Karpas-422 (cell line): ENCODE measurements around the gene PGS1. TPM values are rescaled to one million over a fixed set of nuclear protein-coding genes. Genes with fewer than 3 reads are reported as not detected.
A peak's percentile ranks its signal among the peaks of the same experiment; 100 is the strongest.

Experiments used
- DNase-seq: peaks from one replicate; pipeline ENCODE4 v3.0.0-alpha.2; 2015
- H2AFZ ChIP-seq: fragments of 200-600 bp; sonication (generic); 2 replicates; pipeline ENCODE4 v1.6.1; 2014; ENCODE audit warnings: antibody characterized with exemption, low read length, mixed read lengths
- H3K27ac ChIP-seq: fragments of 200-600 bp; sonication (generic); 2 replicates; pipeline ENCODE4 v1.5.1; 2014; ENCODE audit warnings: mild to moderate bottlenecking, low read length, moderate library complexity
- H3K27me3 ChIP-seq: fragments of 200-600 bp; sonication (generic); 2 replicates; pipeline ENCODE4 v1.6.1; 2014; ENCODE audit warnings: low read length, mixed read lengths
- H3K36me3 ChIP-seq: fragments of 200-600 bp; sonication (generic); 2 replicates; pipeline ENCODE4 v1.6.1; 2014; ENCODE audit warnings: low read length, mixed read lengths; ENCODE audit not compliant: insufficient read depth
- H3K4me1 ChIP-seq: fragments of 200-600 bp; sonication (generic); 2 replicates; pipeline ENCODE4 v1.6.1; 2014; ENCODE audit warnings: mild to moderate bottlenecking, low read length, mixed read lengths
- H3K4me2 ChIP-seq: fragments of 200-600 bp; sonication (generic); 2 replicates; pipeline ENCODE4 v1.6.1; 2014; ENCODE audit warnings: low read length, low read depth, mild to moderate bottlenecking; ENCODE audit not compliant: poor library complexity, severe bottlenecking
- H3K4me3 ChIP-seq: fragments of 200-600 bp; sonication (generic); 2 replicates; pipeline ENCODE4 v1.5.1; 2014; ENCODE audit warnings: mild to moderate bottlenecking, antibody characterized with exemption, low read length, mixed read lengths
- H3K79me2 ChIP-seq: fragments of 200-600 bp; sonication (generic); 2 replicates; pipeline ENCODE4 v1.6.1; 2014; ENCODE audit warnings: mild to moderate bottlenecking, low read length, mixed read lengths
- H3K9ac ChIP-seq: fragments of 200-600 bp; sonication (generic); 2 replicates; pipeline ENCODE4 v1.6.0; 2014; ENCODE audit warnings: low read length
- H3K9me2 ChIP-seq: fragments of 200-600 bp; sonication (generic), shearing (Covaris generic); replicated peaks from 2 replicates; pipeline ENCODE4 v1.6.0; 2014; ENCODE audit warnings: mild to moderate bottlenecking, low read length, moderate library complexity; ENCODE audit not compliant: insufficient read depth
- H3K9me3 ChIP-seq: fragments of 300-700, 200-600 bp; sonication (generic); 2 replicates; pipeline ENCODE4 v1.6.1; 2014; ENCODE audit warnings: low read length, mixed read lengths
- H4K20me1 ChIP-seq: fragments of 200-600 bp; sonication (generic); 2 replicates; pipeline ENCODE4 v1.6.1; 2014; ENCODE audit warnings: mild to moderate bottlenecking, antibody characterized with exemption, low read length, low read depth; ENCODE audit not compliant: insufficient read depth
- total RNA-seq: library from RNA; depleted of rRNA; stranded (reverse); fragments of >200 nt; shearing (Covaris generic); gene quantifications from 2 replicates; pipeline ENCODE4 v1.2.3, GENCODE V29; 2014; ENCODE audit warnings: low replicate concordance

Gene PGS1
- total RNA-seq, 1 experiment from 2014 or later = 15.9 TPM

- H3K9me3 ChIP-seq = no peaks in the 10 kb centered on the region
- H3K27ac ChIP-seq = no peak overlapping the region
- H3K4me2 ChIP-seq = peak overlapping the region; percentile 38
- peaks cover 38% of the 10 kb centered on the region for H3K4me1 ChIP-seq
- H3K36me3 ChIP-seq = no peaks in the 10 kb centered on the region
- no peaks in the 10 kb centered on the region for H3K9me2 ChIP-seq
- H2AFZ ChIP-seq = no peak overlapping the region
- H3K9ac ChIP-seq = no peak overlapping the region
- no peak overlapping the region for H3K4me3 ChIP-seq
- peaks cover 3% of the 10 kb centered on the region; the same call in 1 of the 2 replicates for H3K27me3 ChIP-seq
- DNase-seq = no peak
- no peaks in the 10 kb centered on the region for H3K79me2 ChIP-seq
- no peaks in the 10 kb centered on the region for H4K20me1 ChIP-seq
Measured at GRCh38 chr17:78338486-78339259, 39.8 kb upstream of the PGS1 start.

GRCh38 chr17:78340183-78340955, 38.1 kb upstream of the PGS1 start:
- Histone ChIP-seq H3K4me3 (no peak overlapping the region), H3K9ac (no peak overlapping the region), H2AFZ (no peak overlapping the region), H3K27me3 (peaks cover 3% of the 10 kb centered on the region; the same call in 1 of the 2 replicates), H3K9me3 (no peaks in the 10 kb centered on the region), H4K20me1 (no peaks in the 10 kb centered on the region), H3K36me3 (no peaks in the 10 kb centered on the region), H3K4me1 (peaks cover 39% of the 10 kb centered on the region), H3K4me2 (no peak overlapping the region), H3K79me2 (no peaks in the 10 kb centered on the region), H3K9me2 (no peaks in the 10 kb centered on the region), H3K27ac (no peak overlapping the region)
- DNase-seq = no peak

GRCh38 chr17:78341559-78342448, 36.6 kb upstream of the PGS1 start:
- DNase-seq = no peak
- H2AFZ ChIP-seq = no peak overlapping the region

GRCh38 chr17:78342449-78343186, 35.8 kb upstream of the PGS1 start:
- no peak for DNase-seq
- Histone ChIP-seq H3K4me1 (peaks cover 31% of the 10 kb centered on the region), H3K79me2 (no peaks in the 10 kb centered on the region), H4K20me1 (no peaks in the 10 kb centered on the region), H2AFZ (no peak overlapping the region), H3K27me3 (peaks cover 3% of the 10 kb centered on the region; the same call in 1 of the 2 replicates), H3K36me3 (no peaks in the 10 kb centered on the region), H3K27ac (no peak overlapping the region), H3K4me3 (no peak overlapping the region), H3K9me3 (no peaks in the 10 kb centered on the region), H3K4me2 (no peak overlapping the region), H3K9ac (no peak overlapping the region), H3K9me2 (no peaks in the 10 kb centered on the region)

More at GRCh38 chr17:78341559-78342448, 36.6 kb upstream of the PGS1 start:
- Histone ChIP-seq H3K27ac (no peak overlapping the region), H3K4me3 (no peak overlapping the region), H3K9ac (no peak overlapping the region), H4K20me1 (no peaks in the 10 kb centered on the region), H3K9me3 (no peaks in the 10 kb centered on the region), H3K4me2 (peak overlapping the region; percentile 19), H3K79me2 (no peaks in the 10 kb centered on the region), H3K9me2 (no peaks in the 10 kb centered on the region), H3K4me1 (peaks cover 39% of the 10 kb centered on the region), H3K27me3 (peaks cover 3% of the 10 kb centered on the region; the same call in 1 of the 2 replicates), H3K36me3 (no peaks in the 10 kb centered on the region)

- Histone ChIP-seq H4K20me1 (no peaks in the 10 kb centered on the region; the same call in 1 of the 2 replicates), H3K9me2 (no peaks in the 10 kb centered on the region), H3K79me2 (no peaks in the 10 kb centered on the region), H3K36me3 (no peaks in the 10 kb centered on the region), H3K27ac (no peak overlapping the region), H3K9me3 (no peaks in the 10 kb centered on the region), H3K4me3 (no peak overlapping the region), H3K4me1 (peaks cover 25% of the 10 kb centered on the region), H3K4me2 (peak overlapping the region; percentile 1), H3K9ac (no peak overlapping the region), H2AFZ (no peak overlapping the region), H3K27me3 (peaks cover 3% of the 10 kb centered on the region; the same call in 1 of the 2 replicates)
- no peak for DNase-seq
Measured at GRCh38 chr17:78343187-78343542, 35.3 kb upstream of the PGS1 start.

GRCh38 chr17:78343543-78344201, 34.8 kb upstream of the PGS1 start:
- Histone ChIP-seq H3K9ac (no peak overlapping the region), H3K36me3 (no peaks in the 10 kb centered on the region)

GRCh38 chr17:78344666-78345065, 33.8 kb upstream of the PGS1 start:
- H3K4me2 ChIP-seq = no peak overlapping the region
- peaks cover 15% of the 10 kb centered on the region for H3K4me1 ChIP-seq
- H3K4me3 ChIP-seq = no peak overlapping the region
- H2AFZ ChIP-seq = no peak overlapping the region
- no peaks in the 10 kb centered on the region for H3K36me3 ChIP-seq
- H3K27me3 ChIP-seq = no peaks in the 10 kb centered on the region
- H4K20me1 ChIP-seq = no peaks in the 10 kb centered on the region; the same call in 1 of the 2 replicates
- H3K9ac ChIP-seq = no peak overlapping the region
- no peaks in the 10 kb centered on the region for H3K9me2 ChIP-seq
- no peak for DNase-seq
- H3K27ac ChIP-seq = no peak overlapping the region
- H3K9me3 ChIP-seq = no peaks in the 10 kb centered on the region
- no peaks in the 10 kb centered on the region for H3K79me2 ChIP-seq

More at GRCh38 chr17:78343543-78344201, 34.8 kb upstream of the PGS1 start:
- H3K79me2 ChIP-seq = no peaks in the 10 kb centered on the region
- no peak overlapping the region for H3K4me3 ChIP-seq
- H3K4me1 ChIP-seq = peaks cover 20% of the 10 kb centered on the region
- H3K27ac ChIP-seq = no peak overlapping the region
- DNase-seq = peak; percentile 59
- H3K9me2 ChIP-seq = no peaks in the 10 kb centered on the region
- H3K27me3 ChIP-seq = no peaks in the 10 kb centered on the region
- H4K20me1 ChIP-seq = no peaks in the 10 kb centered on the region; the same call in 1 of the 2 replicates
- no peaks in the 10 kb centered on the region for H3K9me3 ChIP-seq
- H2AFZ ChIP-seq = no peak overlapping the region
- H3K4me2 ChIP-seq = peak overlapping the region; percentile 1
